GM21576 (cell line): Measurements from ENCODE around the gene GPATCH3.
"Not testable (repeated sequence)": the region's sequence is repeated elsewhere in the genome, so short reads cannot be mapped to it uniquely, and the experiment has no call there.

Experiments
- ATAC-seq: cut with Tn5 transposase; IDR thresholded peaks from one replicate; pipeline ENCODE4 v1.9.1; 2021; ENCODE audit warnings: mild to moderate bottlenecking, moderate library complexity; ENCODE audit not compliant: unreplicated experiment

GPATCH3 gene

GRCh38 chr1:26847826-26848225 is 52.4 kb downstream of the GPATCH3 start:
- ATAC-seq, result not testable (repeated sequence)

GRCh38 chr1:26844424-26845196 is 55.7 kb downstream of the GPATCH3 start:
- no peak for ATAC-seq
